GM19372 (cell line): ENCODE measurements around the gene DHX34.
"Not testable (repeated sequence)": the region's sequence is repeated elsewhere in the genome, so short reads cannot be mapped to it uniquely, and the experiment has no call there.

Source experiments
- ATAC-seq: cut with Tn5 transposase; IDR thresholded peaks from one replicate; pipeline ENCODE4 v1.9.1; 2021; ENCODE audit warnings: mild to moderate bottlenecking, low read depth, moderate library complexity; ENCODE audit not compliant: unreplicated experiment

The DHX34 gene

GRCh38 chr19:47386582-47386981 lies 37.5 kb downstream of the DHX34 start:
- ATAC-seq, result not testable (repeated sequence)

- not testable (repeated sequence) for ATAC-seq
Observed at GRCh38 chr19:47387623-47388022, 38.5 kb downstream of the DHX34 start.

- ATAC-seq, result not testable (repeated sequence)
Observed at GRCh38 chr19:47388721-47389120, 39.6 kb downstream of the DHX34 start.

GRCh38 chr19:47389150-47389556 lies 40.0 kb downstream of the DHX34 start:
- ATAC-seq, result no peak

- no peak for ATAC-seq
Observed at GRCh38 chr19:47390533-47391488, 41.7 kb downstream of the DHX34 start.

GRCh38 chr19:47391510-47392223 lies 42.6 kb downstream of the DHX34 start:
- ATAC-seq, result no peak

- no peak for ATAC-seq
Observed at GRCh38 chr19:47398707-47399597, 49.8 kb downstream of the DHX34 start.

- ATAC-seq, result no peak
Observed at GRCh38 chr19:47402504-47402903, 53.4 kb downstream of the DHX34 start.

- ATAC-seq, result no peak
Observed at GRCh38 chr19:47404334-47405196, 55.5 kb downstream of the DHX34 start.

- ATAC-seq, result no peak
Observed at GRCh38 chr19:47405197-47405550, 56.1 kb downstream of the DHX34 start.

- ATAC-seq, result no peak
Observed at GRCh38 chr19:47405854-47406417, 56.8 kb downstream of the DHX34 start.

- no peak for ATAC-seq
Observed at GRCh38 chr19:47406711-47407416, 57.7 kb downstream of the DHX34 start.

- no peak for ATAC-seq
Observed at GRCh38 chr19:47407417-47407774, 58.3 kb downstream of the DHX34 start.

GRCh38 chr19:47408156-47408938 lies 59.2 kb downstream of the DHX34 start:
- no peak for ATAC-seq

- ATAC-seq, result no peak
Observed at GRCh38 chr19:47411101-47411500, 62.0 kb downstream of the DHX34 start.

GRCh38 chr19:47411696-47412095 lies 62.6 kb downstream of the DHX34 start:
- ATAC-seq, result not testable (repeated sequence)

- no peak for ATAC-seq
Observed at GRCh38 chr19:47413941-47414340, 64.8 kb downstream of the DHX34 start.

GRCh38 chr19:47414469-47414868 lies 65.4 kb downstream of the DHX34 start:
- ATAC-seq, result no peak
